GM19099 (cell line): ENCODE results near the gene FAM174B.

Experiments
- POLR2A ChIP-seq: IDR thresholded peaks from 3 replicates; pipeline ENCODE4 v1.6.1; 2011; ENCODE audit warnings: low read depth; ENCODE audit not compliant: insufficient read length; ENCODE audit errors: extremely low read depth

Gene FAM174B

GRCh38 chr15:92582206-92582605, 73.4 kb downstream of the FAM174B start:
- no peak for TF ChIP-seq POLR2A

DNA sequence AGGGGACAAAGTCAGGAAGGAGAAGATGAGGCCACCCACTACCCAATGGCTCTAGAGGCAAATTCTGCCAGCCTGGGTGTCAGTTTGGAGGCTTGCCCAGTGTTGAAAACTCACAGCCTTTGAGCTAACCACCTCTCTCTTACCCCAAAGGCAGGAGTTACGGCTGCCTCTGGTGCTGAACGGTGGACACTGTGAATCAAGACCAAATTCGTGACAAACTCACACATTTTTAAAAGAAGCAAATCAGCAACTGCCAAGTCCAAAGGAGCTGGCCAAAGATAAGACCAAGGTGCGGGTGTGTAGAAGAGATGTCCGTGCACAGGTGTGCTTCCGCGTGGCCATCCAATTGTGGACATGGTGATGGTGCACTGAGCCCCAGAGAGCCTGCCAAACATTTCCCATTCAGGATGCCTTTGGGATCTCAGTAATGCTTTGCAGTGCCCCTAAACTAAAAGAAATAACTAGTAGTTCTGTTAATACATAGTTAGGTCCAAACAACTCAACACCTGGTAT, 74.6 kb downstream of the FAM174B start:
- no peak for TF ChIP-seq POLR2A

DNA sequence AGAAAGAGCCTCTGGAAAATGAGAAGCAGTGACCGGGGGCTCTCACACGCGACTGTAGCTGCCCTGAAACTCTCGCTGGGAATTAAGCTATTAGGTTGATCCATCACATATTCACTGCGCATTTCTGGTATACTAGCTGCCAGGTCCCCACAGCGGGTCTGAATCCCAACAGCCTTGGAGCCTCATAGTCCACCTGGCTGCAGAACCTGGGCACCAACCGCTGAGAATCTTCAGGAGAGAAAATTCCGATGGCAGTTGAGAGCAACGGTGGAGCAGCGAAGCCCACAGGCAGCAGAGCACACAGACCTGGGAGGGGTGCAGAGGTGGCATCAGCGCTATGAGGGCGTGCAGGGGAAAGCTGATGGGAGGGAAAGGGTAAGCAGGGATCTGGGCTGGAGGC, 75.1 kb downstream of the FAM174B start:
- TF ChIP-seq POLR2A, result no peak

GRCh38 chr15:92579931-92580470, 75.6 kb downstream of the FAM174B start:
- no peak for TF ChIP-seq POLR2A

DNA sequence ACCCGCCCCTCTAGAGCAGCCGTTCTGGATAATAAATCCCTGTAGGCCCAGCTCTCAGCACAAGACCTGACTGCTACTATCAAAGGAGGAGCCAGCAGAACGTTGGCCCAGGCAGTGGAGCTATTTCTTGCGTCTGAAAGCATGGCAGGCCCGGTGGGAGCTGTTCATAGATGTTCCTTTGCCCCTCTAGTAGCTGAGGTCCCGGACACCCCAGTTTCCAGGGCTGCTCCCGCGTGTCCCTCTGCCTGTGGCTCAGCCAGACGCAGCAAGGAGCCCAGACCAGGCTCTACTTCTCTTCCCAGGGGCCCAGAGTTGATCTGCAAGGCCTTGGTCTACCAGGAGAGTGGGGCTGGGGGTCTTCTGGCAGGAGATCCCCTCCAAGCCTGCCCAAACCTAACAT, 76.1 kb downstream of the FAM174B start:
- no peak for TF ChIP-seq POLR2A

- TF ChIP-seq POLR2A, result no peak
Measured at GRCh38 chr15:92578096-92578835, 77.3 kb downstream of the FAM174B start.

DNA sequence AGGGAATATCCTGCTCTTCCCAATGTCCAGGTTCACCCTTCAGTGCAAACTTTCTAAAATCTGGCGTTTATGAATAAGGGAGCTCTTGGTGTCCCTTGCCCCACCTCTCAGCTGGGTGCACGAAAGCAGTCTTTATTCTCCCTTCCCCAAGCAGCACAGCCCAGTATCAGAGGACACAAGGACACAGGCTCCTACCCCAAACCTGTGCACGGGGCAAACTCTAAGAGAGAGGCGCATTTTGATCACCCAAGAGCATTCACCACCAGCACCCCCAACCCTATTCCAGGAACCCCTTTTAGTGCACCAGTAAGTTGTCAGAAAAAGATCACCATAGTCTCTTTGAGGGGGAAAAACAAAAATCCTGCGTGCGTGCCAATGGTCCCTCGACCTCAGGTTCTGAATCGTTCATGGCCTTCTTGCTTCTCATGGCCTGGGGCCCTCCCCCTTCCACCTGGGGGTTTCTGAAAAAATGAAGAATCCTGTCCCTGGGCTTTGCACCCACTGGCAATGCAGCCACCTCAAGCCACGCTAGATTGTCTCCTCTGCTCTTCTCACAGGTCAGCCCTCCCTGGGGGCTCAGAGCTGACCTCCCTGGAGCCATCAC, 78.9 kb downstream of the FAM174B start:
- no peak for TF ChIP-seq POLR2A

GRCh38 chr15:92574566-92574965, 81.0 kb downstream of the FAM174B start:
- TF ChIP-seq POLR2A, result no peak

DNA sequence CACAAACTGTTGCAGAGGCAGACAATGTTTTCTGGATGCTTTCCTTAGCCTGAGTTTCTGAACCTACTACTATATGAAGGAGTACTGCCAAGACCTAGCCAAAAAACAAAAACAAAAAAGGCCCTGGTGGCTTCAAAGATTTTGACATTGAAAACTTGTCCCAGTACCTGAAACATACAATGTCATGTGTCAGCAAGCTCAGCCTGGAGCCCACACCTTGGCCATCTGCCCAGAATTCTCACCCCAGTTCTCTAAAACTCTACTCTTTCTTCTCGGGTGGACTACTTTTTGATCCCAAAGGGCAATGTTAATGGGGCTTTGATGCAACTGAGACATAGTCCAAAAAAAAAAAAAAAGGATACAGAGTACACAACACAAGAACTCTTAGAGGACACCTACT, 81.4 kb downstream of the FAM174B start:
- no peak for TF ChIP-seq POLR2A

GRCh38 chr15:92571824-92572223, 83.8 kb downstream of the FAM174B start:
- no peak for TF ChIP-seq POLR2A

DNA sequence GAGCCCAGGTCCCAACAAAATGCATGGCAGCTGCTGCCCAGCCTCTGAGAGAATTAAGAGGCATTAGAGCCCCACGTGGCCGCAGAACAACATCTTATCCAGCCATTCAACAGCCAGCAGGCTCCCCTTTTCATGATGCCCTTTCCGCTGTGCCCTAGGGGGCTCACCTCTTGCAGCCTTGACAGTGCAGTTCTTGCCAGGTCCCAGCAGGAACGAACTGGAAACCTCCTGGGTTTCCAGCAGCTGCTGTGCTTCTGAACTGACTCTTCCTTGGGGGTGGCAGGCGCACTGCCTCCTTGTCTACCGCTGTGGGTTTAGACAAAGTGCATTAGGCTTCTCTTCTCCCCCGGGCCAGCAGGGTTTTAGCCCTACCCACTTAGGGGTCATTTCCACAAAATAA, 85.2 kb downstream of the FAM174B start:
- no peak for TF ChIP-seq POLR2A

DNA sequence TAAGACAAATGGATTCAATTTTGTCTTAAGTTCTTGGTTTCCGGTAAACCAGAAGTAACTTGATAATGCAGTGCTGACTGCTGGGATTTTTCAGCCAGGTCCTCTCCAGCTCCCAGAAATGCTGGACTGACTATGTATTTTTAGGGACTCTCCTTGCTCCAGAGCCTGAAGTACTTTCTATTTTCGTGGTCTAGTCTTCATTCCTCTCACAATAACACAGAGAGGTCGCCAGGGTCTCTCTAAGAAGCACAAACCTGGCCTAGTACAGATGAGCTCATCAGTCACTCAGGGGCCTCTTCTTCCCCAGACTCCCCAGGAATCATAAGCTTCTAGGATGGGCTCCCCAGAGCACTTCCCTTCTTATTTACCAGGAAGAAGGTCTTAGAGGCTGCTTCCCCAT, 85.8 kb downstream of the FAM174B start:
- no peak for TF ChIP-seq POLR2A
